HEK293T (cell line): Measurements from ENCODE around the gene ZBTB4.

ENCODE experiments used
- ARNT ChIP-seq: fragments of 450-650 bp; IDR thresholded peaks from 2 replicates; pipeline ENCODE4 v1.6.1; 2017; ENCODE audit warnings: mild to moderate bottlenecking
- BHLHE40 ChIP-seq: fragments of 450-650 bp; IDR thresholded peaks from 2 replicates; pipeline ENCODE4 v1.6.1; 2016; ENCODE audit warnings: mild to moderate bottlenecking, moderate library complexity, borderline replicate concordance
- CTBP1 ChIP-seq: fragments of 450-650 bp; IDR thresholded peaks from 2 replicates; pipeline ENCODE4 v1.6.1; 2016; ENCODE audit warnings: borderline replicate concordance
- FOXA1 ChIP-seq: fragments of 450-650 bp; IDR thresholded peaks from 2 replicates; pipeline ENCODE4 v1.6.1; 2016; ENCODE audit warnings: mild to moderate bottlenecking
- FOXM1 ChIP-seq: fragments of 450-650 bp; IDR thresholded peaks from 2 replicates; pipeline ENCODE4 v1.6.1; 2017; ENCODE audit warnings: mild to moderate bottlenecking, borderline replicate concordance
- NFRKB ChIP-seq: fragments of 450-650 bp; IDR thresholded peaks from 2 replicates; pipeline ENCODE4 v1.6.1; 2016; ENCODE audit warnings: mild to moderate bottlenecking, moderate library complexity
- SP1 ChIP-seq: fragments of 450-650 bp; IDR thresholded peaks from 2 replicates; pipeline ENCODE4 v1.6.1; 2017
- SUZ12 ChIP-seq: fragments of 450-650 bp; IDR thresholded peaks from 2 replicates; pipeline ENCODE4 v1.6.1; 2016; ENCODE audit warnings: mild to moderate bottlenecking

DNA sequence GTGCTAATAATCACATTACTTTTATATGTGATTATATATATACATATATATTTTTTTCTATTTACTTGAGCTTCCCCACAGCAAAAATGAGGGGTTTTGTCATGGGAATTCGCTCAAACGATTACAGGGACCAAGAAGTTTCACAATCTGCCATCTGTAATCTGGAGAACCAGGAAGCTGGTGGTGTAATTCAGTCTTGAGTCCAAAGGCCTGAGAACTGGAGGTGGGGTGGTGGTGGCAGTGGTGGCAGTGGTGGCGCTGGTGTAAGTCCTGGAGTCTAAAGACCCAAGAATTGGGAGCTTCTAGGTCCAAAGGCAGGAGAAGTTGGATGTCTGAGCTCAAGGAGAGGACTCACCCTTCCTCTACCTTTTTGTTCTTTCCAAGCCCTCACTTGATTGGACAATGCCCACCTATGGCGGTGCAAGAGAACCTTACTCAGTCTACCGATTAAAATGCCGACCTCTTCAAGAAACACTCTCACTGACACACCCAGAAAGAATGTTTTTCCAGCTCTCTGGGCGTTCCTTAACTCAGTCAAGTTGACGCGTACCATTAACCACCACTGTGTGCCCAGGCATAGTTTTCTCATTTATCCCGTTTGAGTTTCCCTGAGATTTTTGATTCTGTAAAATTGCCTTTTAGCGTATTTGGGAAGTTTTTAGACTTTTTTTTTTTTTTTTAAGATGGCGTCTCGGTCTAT lies 36.6 kb upstream of the ZBTB4 start:
- no peak for TF ChIP-seq SP1
- TF ChIP-seq ARNT, result no peak
- no peak for TF ChIP-seq BHLHE40
- no peak for TF ChIP-seq NFRKB
- no peak for TF ChIP-seq SUZ12
- TF ChIP-seq FOXA1, result no peak
- no peak for TF ChIP-seq FOXM1
- no peak for TF ChIP-seq CTBP1
